ENCODE measurements around the gene DENND6B.

GRCh38 chr22:50318356-50318697 lies 8.5 kb downstream of the DENND6B start:
- TF ChIP-seq POLR2A (IDR thresholded peaks at IDR 0.05): no peak
- no peak for TF ChIP-seq CTCF (IDR thresholded peaks at IDR 0.05)
